Loucy (cell line): Measurements from ENCODE around the gene CNNM1.

Experiments
- EZH2phosphoT487 ChIP-seq: fragments of 200-600 bp; IDR thresholded peaks from 2 replicates; pipeline ENCODE4 v1.6.1; 2018; ENCODE audit warnings: antibody characterized with exemption, mild to moderate bottlenecking, moderate library complexity, borderline replicate concordance
- TF ChIP-seq, protein P1 (sequence below): fragments of 200-600 bp; sonication (generic); conservative IDR thresholded peaks from 2 replicates; pipeline ENCODE4 v1.5.1; 2014; ENCODE audit warnings: mild to moderate bottlenecking, antibody characterized with exemption, low read length

DNA sequence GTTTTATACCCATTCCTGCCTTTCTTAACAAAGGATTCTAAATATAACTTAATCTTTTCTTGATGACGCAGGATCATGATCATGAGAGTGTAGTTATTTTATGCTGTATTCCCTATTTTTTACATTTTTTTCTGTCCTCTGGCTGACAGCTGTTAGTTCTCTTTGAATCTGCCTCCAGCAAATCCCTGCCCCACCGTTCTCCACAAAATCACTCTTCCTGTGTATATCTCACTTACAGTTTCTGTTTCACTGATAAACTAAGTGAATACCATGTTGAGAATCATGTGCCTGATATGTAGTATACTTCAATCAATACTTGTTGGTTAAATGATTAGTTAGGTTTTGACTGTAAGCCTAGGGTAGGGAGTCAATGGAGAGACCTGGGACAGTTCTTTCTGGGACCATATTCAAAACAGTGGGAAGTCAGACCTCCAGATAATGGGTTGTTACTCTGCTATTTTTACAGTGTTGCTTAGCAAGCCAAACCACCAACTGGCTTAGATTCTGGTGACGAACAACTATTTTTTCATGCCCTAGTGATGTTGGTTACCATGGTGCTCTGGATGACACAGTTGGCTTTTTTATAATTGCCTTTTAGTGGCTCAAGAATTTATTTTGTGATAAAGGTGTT lies 12.8 kb downstream of the CNNM1 start:
- TF ChIP-seq, protein P1, sequence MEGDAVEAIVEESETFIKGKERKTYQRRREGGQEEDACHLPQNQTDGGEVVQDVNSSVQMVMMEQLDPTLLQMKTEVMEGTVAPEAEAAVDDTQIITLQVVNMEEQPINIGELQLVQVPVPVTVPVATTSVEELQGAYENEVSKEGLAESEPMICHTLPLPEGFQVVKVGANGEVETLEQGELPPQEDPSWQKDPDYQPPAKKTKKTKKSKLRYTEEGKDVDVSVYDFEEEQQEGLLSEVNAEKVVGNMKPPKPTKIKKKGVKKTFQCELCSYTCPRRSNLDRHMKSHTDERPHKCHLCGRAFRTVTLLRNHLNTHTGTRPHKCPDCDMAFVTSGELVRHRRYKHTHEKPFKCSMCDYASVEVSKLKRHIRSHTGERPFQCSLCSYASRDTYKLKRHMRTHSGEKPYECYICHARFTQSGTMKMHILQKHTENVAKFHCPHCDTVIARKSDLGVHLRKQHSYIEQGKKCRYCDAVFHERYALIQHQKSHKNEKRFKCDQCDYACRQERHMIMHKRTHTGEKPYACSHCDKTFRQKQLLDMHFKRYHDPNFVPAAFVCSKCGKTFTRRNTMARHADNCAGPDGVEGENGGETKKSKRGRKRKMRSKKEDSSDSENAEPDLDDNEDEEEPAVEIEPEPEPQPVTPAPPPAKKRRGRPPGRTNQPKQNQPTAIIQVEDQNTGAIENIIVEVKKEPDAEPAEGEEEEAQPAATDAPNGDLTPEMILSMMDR: no peak
- no peak for TF ChIP-seq EZH2phosphoT487
